Left lung (tissue), 14 donors: ENCODE measurements around the gene SLC2A2. TPM values are rescaled to one million over a fixed set of nuclear protein-coding genes. Genes with fewer than 3 reads are reported as not detected.
A peak's percentile ranks its signal among the peaks of the same experiment; 100 is the strongest.

Source experiments
- ATAC-seq: fragments of 200-7000 bp; cut with Tn5 transposase; one replicate; pipeline ENCODE4 v1.9.1; 2020; ENCODE audit warnings: moderate library complexity
- DNase-seq, 4 donors: peaks; one replicate each; pipeline ENCODE4 v3.0.0-alpha.2; 2013 to 2020
- H3K27ac ChIP-seq, 2 donors: fragments of 200-600 bp; sonication (generic) in 1 of 2; one replicate each; pipeline versions ENCODE4 v1.5.0 to v1.8.0; 2020 to 2021
- H3K27me3 ChIP-seq, 2 donors: fragments of 200-600 bp; sonication (generic) in 1 of 2; one replicate each; pipeline versions ENCODE4 v1.5.0 to v1.8.0; 2020 to 2021
- H3K36me3 ChIP-seq, 2 donors: fragments of 200-600 bp; sonication (generic) in 1 of 2; one replicate each; pipeline versions ENCODE4 v1.5.0 to v1.8.0; 2020 to 2021
- H3K4me1 ChIP-seq, 2 donors: fragments of 200-600 bp; one replicate each; pipeline ENCODE4 v1.8.0; 2021
- H3K4me3 ChIP-seq, 2 donors: fragments of 200-600 bp; sonication (generic) in 1 of 2; one replicate each; pipeline versions ENCODE4 v1.5.0 to v1.8.0; 2020 to 2021; ENCODE audit warnings: mild to moderate bottlenecking in 1 of 2
- H3K9me3 ChIP-seq, 2 donors: fragments of 200-600 bp; sonication (generic) in 1 of 2; one replicate each; pipeline versions ENCODE4 v1.5.0 to v1.8.0; 2020 to 2021
- intact Hi-C, 2 donors: fragments of 100-400 bp; cut with DNase I; formaldehyde crosslinking; loops; one replicate each; pipeline versions ENCODE4 v1.11.2 to v1.14.2; 2022
- long read RNA-seq, 12 donors: library from polyadenylated mRNA in 2 of 12; unstranded in 2 of 12; transcript quantifications; one replicate each; pipeline ENCODE4 v2.0.0 and lab custom pipeline, GENCODE V29; 2019 to 2026
- polyA plus RNA-seq, 6 donors: library from polyadenylated mRNA; unstranded; fragments of 120-200 nt; gene quantifications; one replicate each; pipeline ENCODE4 v1.2.1, GENCODE V29; 2013; ENCODE audit not compliant: insufficient read length in 6 of 6
- total RNA-seq, 2 donors: library from RNA; stranded (reverse); fragmentation: NEBNext Ultra II Directional; extraction: Animal tissue kit (Norgen Biotek cat#: 25700); gene quantifications; one replicate each; pipeline ENCODE4 v1.2.1, GENCODE V29; 2021
- TF ChIP-seq, protein P1 (sequence below), 2 donors: fragments of 200-600 bp; sonication (generic) in 1 of 2; IDR thresholded peaks; one replicate each; pipeline versions ENCODE4 v1.5.0 to v1.8.0; 2021; ENCODE audit warnings: antibody characterized with exemption in 2 of 2
- donor health status: DM: no; HTN: yes; CAD: no.
- donor health status: DM: no; HTN: no; CAD: no.

Gene SLC2A2
- total RNA-seq (not detected), polyA plus RNA-seq (under 1 TPM in 4 of 6 donors, not detected in 2; 0.07 to 0.17 (median 0.13) TPM)
- long read RNA-seq, donor 1, result 0 reads
- long read RNA-seq, donor 2, result 0 reads
- long read RNA-seq, donor 3, result 0 reads
- long read RNA-seq, donor 4, result 0 reads
- long read RNA-seq, donor 5, result 0 reads
- long read RNA-seq, donor 6, result 0 reads
- long read RNA-seq, donor 7, result 0 reads
- long read RNA-seq, donor 8, result 0 reads
- long read RNA-seq, donor 9, result 0 reads
- long read RNA-seq, donor 10, result 0 reads
- long read RNA-seq, donor 11, result 0 reads
- long read RNA-seq, donor 12, result 0 reads

- H3K27me3 ChIP-seq, result peaks cover 0 to 37% of the 10 kb centered on the region in 2 donors
- H3K27ac ChIP-seq, result no peak within 1 kb of the TSS
- H3K4me3 ChIP-seq, result no peak within 1 kb of the TSS
- intact Hi-C loops, result no loop called here
- H3K36me3 ChIP-seq, result no peaks in the 10 kb centered on the region
- ATAC-seq (no peak), DNase-seq (no peak)
- TF ChIP-seq, protein P1, sequence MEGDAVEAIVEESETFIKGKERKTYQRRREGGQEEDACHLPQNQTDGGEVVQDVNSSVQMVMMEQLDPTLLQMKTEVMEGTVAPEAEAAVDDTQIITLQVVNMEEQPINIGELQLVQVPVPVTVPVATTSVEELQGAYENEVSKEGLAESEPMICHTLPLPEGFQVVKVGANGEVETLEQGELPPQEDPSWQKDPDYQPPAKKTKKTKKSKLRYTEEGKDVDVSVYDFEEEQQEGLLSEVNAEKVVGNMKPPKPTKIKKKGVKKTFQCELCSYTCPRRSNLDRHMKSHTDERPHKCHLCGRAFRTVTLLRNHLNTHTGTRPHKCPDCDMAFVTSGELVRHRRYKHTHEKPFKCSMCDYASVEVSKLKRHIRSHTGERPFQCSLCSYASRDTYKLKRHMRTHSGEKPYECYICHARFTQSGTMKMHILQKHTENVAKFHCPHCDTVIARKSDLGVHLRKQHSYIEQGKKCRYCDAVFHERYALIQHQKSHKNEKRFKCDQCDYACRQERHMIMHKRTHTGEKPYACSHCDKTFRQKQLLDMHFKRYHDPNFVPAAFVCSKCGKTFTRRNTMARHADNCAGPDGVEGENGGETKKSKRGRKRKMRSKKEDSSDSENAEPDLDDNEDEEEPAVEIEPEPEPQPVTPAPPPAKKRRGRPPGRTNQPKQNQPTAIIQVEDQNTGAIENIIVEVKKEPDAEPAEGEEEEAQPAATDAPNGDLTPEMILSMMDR (IDR thresholded peaks at IDR 0.05), result no peak
- H3K4me1 ChIP-seq, result no peaks in the 10 kb centered on the region
- H3K9me3 ChIP-seq, result no peaks in the 10 kb centered on the region
Observed at GRCh38 chr3:171026597-171027293, at the start of gene SLC2A2. TSS of gene SLC2A2 (minus strand) at chr3:171026720. CDS start at chr3:171026670, 50 bp downstream.

GRCh38 chr3:171072432-171072831 is 45.9 kb upstream of the SLC2A2 start:
- intact Hi-C loops, result no loop called here
- Histone ChIP-seq H3K4me1 (no peaks in the 10 kb centered on the region), H3K27me3 (no peaks in the 10 kb centered on the region), H3K36me3 (no peaks in the 10 kb centered on the region), H3K27ac (no peak overlapping the region), H3K4me3 (no peak overlapping the region), H3K9me3 (no peaks in the 10 kb centered on the region)
- TF ChIP-seq, protein P1 (IDR thresholded peaks at IDR 0.05), result no peak
- no peak for DNase-seq
- no peak for ATAC-seq

GRCh38 chr3:171068658-171069057 is 42.1 kb upstream of the SLC2A2 start:
- intact Hi-C loops, result no loop called here
- no peaks in the 10 kb centered on the region for H3K4me1 ChIP-seq
- H3K27ac ChIP-seq, result no peak overlapping the region
- H3K36me3 ChIP-seq, result peaks cover 0 to 7% of the 10 kb centered on the region in 2 donors
- TF ChIP-seq, protein P1 (IDR thresholded peaks at IDR 0.05), result no peak
- ATAC-seq, result peak; percentile 97
- H3K27me3 ChIP-seq, result no peaks in the 10 kb centered on the region
- H3K9me3 ChIP-seq, result no peaks in the 10 kb centered on the region
- H3K4me3 ChIP-seq, result no peak overlapping the region
- DNase-seq, result peak in 1 of 4 donors; percentile 52

- TF ChIP-seq, protein P1 (IDR thresholded peaks at IDR 0.05), result no peak
Observed at GRCh38 chr3:171066206-171066605, 39.7 kb upstream of the SLC2A2 start.

DNA sequence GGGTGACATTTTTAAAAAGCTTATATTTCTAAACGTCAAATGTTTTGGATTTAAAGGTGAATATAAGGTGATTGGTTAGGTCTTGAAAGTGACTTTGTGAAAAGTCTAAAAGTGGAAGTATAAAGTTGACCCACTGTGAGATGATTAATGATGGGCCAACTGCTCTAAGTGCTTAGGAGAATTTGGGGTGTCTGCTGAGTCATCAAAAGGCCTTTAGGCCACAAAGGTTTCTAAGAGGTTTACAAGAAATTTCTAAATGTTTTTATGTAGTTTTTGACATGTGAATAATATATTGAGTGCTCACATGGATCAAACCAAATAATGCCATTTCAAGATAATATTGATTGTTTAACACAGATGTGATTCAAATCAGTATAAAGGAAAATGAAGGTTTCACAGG is 39.2 kb upstream of the SLC2A2 start:
- peaks cover 0 to 11% of the 10 kb centered on the region in 2 donors for H3K36me3 ChIP-seq
- ATAC-seq (no peak), DNase-seq (no peak)
- H3K9me3 ChIP-seq, result no peaks in the 10 kb centered on the region
- no peak overlapping the region for H3K4me3 ChIP-seq
- TF ChIP-seq, protein P1 (IDR thresholded peaks at IDR 0.05), result no peak
- no peak overlapping the region for H3K27ac ChIP-seq
- no peaks in the 10 kb centered on the region for H3K4me1 ChIP-seq
- no peaks in the 10 kb centered on the region for H3K27me3 ChIP-seq
- intact Hi-C loops, result no loop called here

More at GRCh38 chr3:171066206-171066605, 39.7 kb upstream of the SLC2A2 start:
- DNase-seq (no peak), ATAC-seq (no peak)
- Histone ChIP-seq H3K9me3 (no peaks in the 10 kb centered on the region), H3K4me3 (no peak overlapping the region), H3K4me1 (no peaks in the 10 kb centered on the region), H3K27me3 (no peaks in the 10 kb centered on the region), H3K36me3 (peaks cover 0 to 11% of the 10 kb centered on the region in 2 donors), H3K27ac (no peak overlapping the region)
- intact Hi-C loops, result no loop called here
